GM12878 (cell line): Measurements from ENCODE around the gene ALDH1A2.

Experiments used
- CBFB ChIP-seq: IDR thresholded peaks from 2 replicates; pipeline ENCODE4 v1.6.1; 2016; ENCODE audit warnings: antibody characterized with exemption, low read depth
- FOS ChIP-seq: IDR thresholded peaks from 3 replicates; pipeline ENCODE4 v1.6.1; 2011; ENCODE audit warnings: borderline replicate concordance; ENCODE audit not compliant: insufficient read length; ENCODE audit errors: extremely low read depth
- HDAC2 ChIP-seq: fragments of 200-600 bp; sonication (generic); IDR thresholded peaks from 2 replicates; pipeline ENCODE4 v1.6.1; 2017
- JUND ChIP-seq: IDR thresholded peaks from 2 replicates; pipeline ENCODE4 v1.6.1; 2012; ENCODE audit warnings: low read depth, mild to moderate bottlenecking, low read length, improper control_type of control experiment, moderate library complexity
- MXI1 ChIP-seq: fragments of 150-350 bp; IDR thresholded peaks from 2 replicates; pipeline ENCODE4 v1.6.1; 2011; ENCODE audit warnings: low read depth, mild to moderate bottlenecking, inconsistent platforms, low read length, improper control_type of control experiment
- POLR2AphosphoS2 ChIP-seq: IDR thresholded peaks from 2 replicates; pipeline ENCODE4 v1.6.1; 2011; ENCODE audit warnings: low read depth, mild to moderate bottlenecking, low read length, improper control_type of control experiment, moderate library complexity
- POLR2AphosphoS5 ChIP-seq: IDR thresholded peaks from 2 replicates; pipeline ENCODE4 v1.6.1; 2011; ENCODE audit warnings: mild to moderate bottlenecking, low read length, inconsistent platforms
- SIN3A ChIP-seq: IDR thresholded peaks from 2 replicates; pipeline ENCODE4 v1.6.1; 2012; ENCODE audit warnings: low read depth, low read length, improper control_type of control experiment
- TARDBP ChIP-seq: IDR thresholded peaks from 2 replicates; pipeline ENCODE4 v1.6.1; 2016; ENCODE audit warnings: borderline replicate concordance
- TCF7 ChIP-seq: IDR thresholded peaks from 2 replicates; pipeline ENCODE4 v1.6.1; 2014; ENCODE audit warnings: antibody characterized with exemption, borderline replicate concordance
- ZBTB11 ChIP-seq: fragments of 450-650 bp; formaldehyde crosslinking; IDR thresholded peaks from 2 replicates; pipeline ENCODE4 v1.5.0; 2022; ENCODE audit warnings: mild to moderate bottlenecking, missing genetic modification characterization
- ZNF24 ChIP-seq: fragments of 450-650 bp; IDR thresholded peaks from 2 replicates; pipeline ENCODE4 v1.6.1; 2017; ENCODE audit warnings: antibody characterized with exemption, mild to moderate bottlenecking
- TF ChIP-seq, protein P1 (sequence below), 3 experiments: IDR thresholded peaks in 2 of 3; conservative IDR thresholded peaks in 1 of 3; 2 replicates each; pipeline ENCODE4 v1.5.1; 2011; ENCODE audit warnings: low read depth in 3 of 3, low read length in 3 of 3, mild to moderate bottlenecking in 3 of 3, control low read depth in 2 of 3, moderate library complexity in 2 of 3, inconsistent platforms in 1 of 3, mixed read lengths in 1 of 3; ENCODE audit not compliant: control insufficient read depth in 2 of 3, insufficient read depth in 1 of 3; ENCODE audit errors: extremely low read depth in 1 of 3

DNA sequence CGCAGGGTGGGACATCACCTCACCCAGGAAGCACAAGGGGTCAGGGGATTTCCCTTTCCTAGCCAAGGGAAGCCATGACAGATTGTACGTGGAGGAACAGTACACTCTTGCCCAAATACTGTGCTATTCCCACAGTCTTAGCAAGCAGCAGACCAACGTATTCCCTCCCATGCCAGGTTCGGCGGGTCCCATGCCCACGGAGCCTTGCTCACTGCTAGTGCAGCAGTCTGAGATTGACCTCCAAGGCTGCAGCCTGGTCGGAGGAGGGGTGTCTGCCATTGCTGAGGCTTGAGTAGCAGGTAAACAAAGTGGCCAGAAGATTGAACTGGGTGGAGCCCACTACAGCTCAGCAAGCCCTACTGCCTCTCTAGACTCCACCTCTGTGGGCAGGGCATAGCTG is 39.0 kb downstream of the ALDH1A2 start:
- TF ChIP-seq, protein P1, sequence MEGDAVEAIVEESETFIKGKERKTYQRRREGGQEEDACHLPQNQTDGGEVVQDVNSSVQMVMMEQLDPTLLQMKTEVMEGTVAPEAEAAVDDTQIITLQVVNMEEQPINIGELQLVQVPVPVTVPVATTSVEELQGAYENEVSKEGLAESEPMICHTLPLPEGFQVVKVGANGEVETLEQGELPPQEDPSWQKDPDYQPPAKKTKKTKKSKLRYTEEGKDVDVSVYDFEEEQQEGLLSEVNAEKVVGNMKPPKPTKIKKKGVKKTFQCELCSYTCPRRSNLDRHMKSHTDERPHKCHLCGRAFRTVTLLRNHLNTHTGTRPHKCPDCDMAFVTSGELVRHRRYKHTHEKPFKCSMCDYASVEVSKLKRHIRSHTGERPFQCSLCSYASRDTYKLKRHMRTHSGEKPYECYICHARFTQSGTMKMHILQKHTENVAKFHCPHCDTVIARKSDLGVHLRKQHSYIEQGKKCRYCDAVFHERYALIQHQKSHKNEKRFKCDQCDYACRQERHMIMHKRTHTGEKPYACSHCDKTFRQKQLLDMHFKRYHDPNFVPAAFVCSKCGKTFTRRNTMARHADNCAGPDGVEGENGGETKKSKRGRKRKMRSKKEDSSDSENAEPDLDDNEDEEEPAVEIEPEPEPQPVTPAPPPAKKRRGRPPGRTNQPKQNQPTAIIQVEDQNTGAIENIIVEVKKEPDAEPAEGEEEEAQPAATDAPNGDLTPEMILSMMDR (IDR thresholded peaks at IDR 0.05 in 2 of 3, conservative IDR thresholded peaks at IDR 0.05 in 1 of 3; ENCODE audit: control insufficient read depth in 2 of 3, extremely low read depth in 1 of 3, insufficient read depth in 1 of 3, low read depth in 3 of 3, low read length in 3 of 3), result no peak
- TF ChIP-seq SIN3A (no peak), ZBTB11 (CRISPR knock-in tag) (no peak), TARDBP (no peak), CBFB (no peak), TCF7 (no peak), POLR2AphosphoS5 (no peak), MXI1 (no peak), HDAC2 (no peak), JUND (no peak), ZNF24 (no peak), FOS (no peak), POLR2AphosphoS2 (no peak)
